Heart left ventricle (tissue), 16 donors: ENCODE measurements around the gene TTLL11. TPM values are rescaled to one million over a fixed set of nuclear protein-coding genes. Genes with fewer than 3 reads are reported as not detected.

Experiments
- ATAC-seq, 4 donors: fragments of 200-7000 bp; cut with Tn5 transposase; one replicate each; pipeline ENCODE4 v1.9.1; 2020 to 2022; ENCODE audit warnings: moderate library complexity in 4 of 4, mild to moderate bottlenecking in 3 of 4, moderate number of reproducible peaks in 1 of 4
- DNase-seq, 5 donors: peaks; one replicate each; pipeline ENCODE4 v3.0.0-alpha.2; 2020
- H3K27ac ChIP-seq, 12 donors: fragments of 200-600 bp; sonication (generic) in 4 of 12; one replicate each; pipeline versions ENCODE4 v1.5.0 to v1.8.0; 2016 to 2022; ENCODE audit warnings: mild to moderate bottlenecking in 2 of 12
- H3K27me3 ChIP-seq, 9 donors: fragments of 200-600 bp; sonication (generic) in 2 of 9; one replicate each; pipeline versions ENCODE4 v1.5.1 to v1.8.0; 2016 to 2022; ENCODE audit warnings: mild to moderate bottlenecking in 3 of 9
- H3K36me3 ChIP-seq, 9 donors: fragments of 200-600 bp; sonication (generic) in 2 of 9; one replicate each; pipeline versions ENCODE4 v1.5.0 to v1.8.0; 2018 to 2022; ENCODE audit warnings: mild to moderate bottlenecking in 2 of 9
- H3K4me1 ChIP-seq, 12 donors: fragments of 200-600 bp; sonication (generic) in 4 of 12; one replicate each; pipeline versions ENCODE4 v1.5.0 to v1.8.0; 2016 to 2022; ENCODE audit warnings: mild to moderate bottlenecking in 3 of 12
- H3K4me3 ChIP-seq, 12 donors: fragments of 200-600 bp; sonication (generic) in 4 of 12; one replicate each; pipeline versions ENCODE4 v1.5.0 to v1.8.0; 2017 to 2022; ENCODE audit warnings: mild to moderate bottlenecking in 9 of 12, moderate library complexity in 4 of 12
- H3K9me3 ChIP-seq, 12 donors: fragments of 200-600 bp; sonication (generic) in 4 of 12; one replicate each; pipeline versions ENCODE4 v1.5.0 to v1.8.0; 2016 to 2022; ENCODE audit warnings: mild to moderate bottlenecking in 1 of 12
- POLR2A ChIP-seq, 2 donors: fragments of 450-650 bp; IDR thresholded peaks; one replicate each; pipeline ENCODE4 v1.6.1; 2017; ENCODE audit warnings: antibody characterized with exemption in 2 of 2, mild to moderate bottlenecking in 2 of 2, moderate library complexity in 2 of 2
- WGBS, 4 donors: extraction: QIAGEN DNeasy Blood & Tissue Kit in 2 of 4; methylation state at CpG; one replicate each; pipeline versions ENCODE4 v1.1.5 to v1.1.7; 2013 to 2018; 5-methylcytosine and 5-hydroxymethylcytosine counted together
- intact Hi-C, 10 donors: fragments of 100-400 bp; cut with DNase I; formaldehyde crosslinking; loops; one replicate each; pipeline versions ENCODE4 v1.11.1 to v1.14.2; 2022
- polyA plus RNA-seq, 2 donors: library from polyadenylated mRNA; stranded (reverse); fragments of 200-250 nt; gene quantifications; one replicate each; pipeline ENCODE4 v1.2.3, GENCODE V29; 2013
- total RNA-seq, 9 donors: library from RNA; depleted of rRNA in 2 of 9; stranded (reverse); fragments of >200 nt in 2 of 9; fragmentation: NEBNext Ultra II Directional in 3 of 9; extraction: Animal tissue kit (Norgen Biotek cat#: 25700) in 3 of 9; gene quantifications; one replicate each; pipeline versions ENCODE4 v1.1.0 to v1.2.4, GENCODE V29; 2016 to 2023
- TF ChIP-seq, protein P1 (sequence below), 12 donors: fragments of 200-600 bp; sonication (generic) in 4 of 12; IDR thresholded peaks; one replicate each; pipeline versions ENCODE4 v1.5.0 to v1.8.0; 2018 to 2022; ENCODE audit warnings: antibody characterized with exemption in 12 of 12, mild to moderate bottlenecking in 5 of 12
- donor health status: ischemic (EF 13 %, LVEDD 7.1; RV severe dilation, severe dysfunction).
- donor health status: healthy with polysubstance abuse.
- donor health status: DM: no; HTN: yes; CAD: no.
- donor health status: DM: no; HTN: no; CAD: no.
- donor health status: ischemic (EF 25% LVEDD 6.9; RV normal size, moderate dysfunction).
- donor health status: ischemic (EF 25% LVEDD 5.7; RV mildly dilated, moderate dysfunction).
- donor health status: healthy.
- donor health status: DM: yes; HTN: yes; CAD: no.
- donor health status: ischemic (EF 35%, LVEDD 5.7; RV mildly dilated, moderate dysfunction).
- donor health status: nonischemic (EF 11% LVEDD 7.7; RV severe dilation, severe dysfunction).
- donor health status: DM: yes; HTN: yes; CAD: no.
- donor health status: PGD.
- donor health status: ischemic (EF 29% LVEDD 5.4; RV normal size, mild dysfunction).
- donor health status: nonischemic (EF 23%, LVEDD 6.1; RV moderate dilation, normal function).

Gene TTLL11
- total and polyA plus RNA-seq, 11 donors = 2.7 to 10.9 (median 7.9) TPM

DNA sequence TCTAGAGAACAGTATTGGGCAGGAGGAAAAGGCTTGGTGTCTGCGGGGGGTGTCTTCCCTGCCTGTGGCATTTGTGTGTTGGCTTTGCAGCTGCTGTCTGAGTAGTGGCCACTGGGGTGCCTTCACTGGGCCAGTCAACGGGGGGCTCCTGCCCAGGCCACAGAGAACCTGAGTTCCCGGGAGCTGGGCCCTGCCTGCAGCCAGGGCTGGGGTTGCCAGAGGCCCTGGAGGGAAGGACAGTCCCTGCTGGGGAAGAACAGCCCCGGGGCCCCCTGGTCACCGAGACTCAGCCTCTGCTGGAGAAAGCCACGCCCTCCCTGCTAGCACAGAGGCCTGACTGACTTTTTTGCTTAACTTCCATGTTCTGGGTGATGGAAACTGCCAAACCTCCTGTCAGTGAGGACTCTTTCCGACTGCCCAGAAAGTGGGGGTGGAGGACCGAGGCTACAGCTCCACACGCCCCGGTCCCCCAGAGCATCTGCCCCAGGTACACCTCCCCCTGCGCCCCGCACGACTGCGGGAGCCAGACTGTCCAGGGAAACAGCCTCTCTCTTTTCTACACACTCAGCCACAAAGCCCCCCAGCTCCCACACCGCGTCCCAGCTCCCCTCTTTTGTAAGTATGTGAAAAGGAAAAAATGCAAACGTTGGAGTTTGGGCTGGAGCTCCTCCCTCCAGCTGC is 308.2 kb downstream of the TTLL11 start:
- no peaks in the 10 kb centered on the region for H3K27me3 ChIP-seq
- intact Hi-C loops = loop anchor here in 2 of 10 donors (5.0 kb wide), 2 partner anchors 47 to 72 kb away; no protein-coding TSS in a partner anchor
- ATAC-seq (no peak), DNase-seq (peak in 4 of 5 donors; percentile 7 to 46 (median 18))
- H3K4me1 ChIP-seq = peaks cover 0 to 31% (median 12%) of the 10 kb centered on the region in 12 donors
- peaks cover 9 to 60% (median 48%) of the 10 kb centered on the region in 9 donors for H3K36me3 ChIP-seq
- TF ChIP-seq, protein P1, sequence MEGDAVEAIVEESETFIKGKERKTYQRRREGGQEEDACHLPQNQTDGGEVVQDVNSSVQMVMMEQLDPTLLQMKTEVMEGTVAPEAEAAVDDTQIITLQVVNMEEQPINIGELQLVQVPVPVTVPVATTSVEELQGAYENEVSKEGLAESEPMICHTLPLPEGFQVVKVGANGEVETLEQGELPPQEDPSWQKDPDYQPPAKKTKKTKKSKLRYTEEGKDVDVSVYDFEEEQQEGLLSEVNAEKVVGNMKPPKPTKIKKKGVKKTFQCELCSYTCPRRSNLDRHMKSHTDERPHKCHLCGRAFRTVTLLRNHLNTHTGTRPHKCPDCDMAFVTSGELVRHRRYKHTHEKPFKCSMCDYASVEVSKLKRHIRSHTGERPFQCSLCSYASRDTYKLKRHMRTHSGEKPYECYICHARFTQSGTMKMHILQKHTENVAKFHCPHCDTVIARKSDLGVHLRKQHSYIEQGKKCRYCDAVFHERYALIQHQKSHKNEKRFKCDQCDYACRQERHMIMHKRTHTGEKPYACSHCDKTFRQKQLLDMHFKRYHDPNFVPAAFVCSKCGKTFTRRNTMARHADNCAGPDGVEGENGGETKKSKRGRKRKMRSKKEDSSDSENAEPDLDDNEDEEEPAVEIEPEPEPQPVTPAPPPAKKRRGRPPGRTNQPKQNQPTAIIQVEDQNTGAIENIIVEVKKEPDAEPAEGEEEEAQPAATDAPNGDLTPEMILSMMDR (IDR thresholded peaks at IDR 0.05) = no peak
- TF ChIP-seq POLR2A (IDR thresholded peaks at IDR 0.05) = no peak
- no peaks in the 10 kb centered on the region for H3K9me3 ChIP-seq
- 82 to 87% (median 84%) methylated on average over 17 of the region's 17 CpGs for WGBS, 4 donors
- no peak overlapping the region for H3K4me3 ChIP-seq
- no peak overlapping the region for H3K27ac ChIP-seq

DNA sequence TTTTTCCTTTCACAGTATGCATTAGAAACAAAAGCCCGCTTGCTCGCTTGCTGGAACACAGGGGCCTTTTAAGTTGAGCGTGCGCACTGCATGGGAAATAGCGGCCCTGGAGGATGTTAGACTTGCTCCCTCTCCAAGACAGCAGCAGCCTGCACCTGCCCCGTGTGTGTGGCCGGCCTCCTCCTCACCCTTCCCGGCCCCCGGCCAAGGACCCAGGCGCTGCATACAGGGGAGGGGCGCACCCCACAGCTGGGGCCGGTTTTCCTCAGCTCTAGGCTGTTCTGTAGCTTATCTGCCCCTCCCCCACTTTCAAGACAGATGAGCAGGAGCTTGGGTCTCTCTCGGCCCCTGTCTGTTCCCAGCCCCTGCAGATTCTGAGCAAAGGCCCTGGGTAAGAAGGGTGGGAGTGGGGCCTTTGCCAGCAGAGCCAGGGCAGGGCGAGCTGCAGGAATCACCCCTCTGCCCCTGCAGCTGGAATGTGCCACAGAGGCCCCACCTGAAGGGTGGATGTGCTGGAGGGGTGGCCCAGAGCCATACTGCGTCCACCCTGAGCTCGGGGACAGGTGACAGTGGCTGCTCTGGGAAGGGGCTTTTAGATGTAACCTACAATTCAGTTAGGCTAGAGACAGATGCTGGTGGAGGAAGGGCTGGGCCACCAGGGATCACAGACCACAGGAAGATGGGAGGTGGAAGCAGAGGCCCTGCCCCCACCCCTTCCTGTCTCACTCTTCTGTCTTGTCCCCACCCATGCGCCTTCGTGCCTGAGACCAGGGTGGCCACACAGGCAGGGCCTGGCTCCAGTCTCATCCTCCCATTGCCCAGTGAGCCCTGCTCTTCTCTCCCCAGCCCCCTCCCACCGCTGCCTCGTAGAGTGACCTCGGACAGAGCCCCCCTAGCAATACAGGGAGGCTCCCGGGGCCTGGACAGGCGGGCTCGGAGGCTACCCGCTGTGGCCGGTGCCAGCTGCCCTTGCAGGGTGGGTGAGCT is 309.3 kb downstream of the TTLL11 start:
- Histone ChIP-seq H3K36me3 (peaks cover 9 to 62% (median 48%) of the 10 kb centered on the region in 9 donors), H3K9me3 (no peaks in the 10 kb centered on the region), H3K4me1 (peaks cover 0 to 41% (median 20%) of the 10 kb centered on the region in 12 donors), H3K27ac (peak overlapping the region in 1 of 12 donors; percentile 13), H3K4me3 (no peak overlapping the region), H3K27me3 (no peaks in the 10 kb centered on the region)
- TF ChIP-seq, protein P1 (IDR thresholded peaks at IDR 0.05) = no peak
- DNase-seq (peak in 3 of 5 donors; percentile 6 to 58 (median 23)), ATAC-seq (no peak)
- WGBS, 4 donors = 74 to 83% (median 78%) methylated on average over 23 to 26 of the region's 26 CpGs
- intact Hi-C loops = loop anchor here in 2 of 10 donors (5.0 kb wide), 2 partner anchors 48 to 73 kb away; no protein-coding TSS in a partner anchor

DNA sequence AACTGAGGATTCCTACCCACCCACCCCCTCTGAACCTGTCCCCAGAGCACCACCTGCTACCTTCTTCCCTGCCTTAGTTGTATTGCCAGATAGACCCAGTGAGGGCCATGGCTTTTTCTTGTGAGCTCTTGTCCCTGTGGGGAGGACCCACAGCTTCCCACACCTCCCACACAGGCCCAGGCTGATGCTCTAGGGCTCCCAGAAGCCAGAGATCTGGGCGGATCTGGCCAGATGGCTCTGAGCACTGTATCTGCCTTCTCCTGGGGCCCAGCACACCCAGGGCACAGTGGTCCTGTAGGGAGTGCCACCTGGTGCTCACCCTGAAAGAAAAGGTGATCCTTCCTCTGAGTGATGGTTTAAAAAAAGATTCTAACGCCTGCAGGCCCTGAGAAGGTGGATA is 310.0 kb downstream of the TTLL11 start:
- peaks cover 0 to 48% (median 25%) of the 10 kb centered on the region in 12 donors for H3K4me1 ChIP-seq
- no peak overlapping the region for H3K27ac ChIP-seq

More for the DNA sequence above, 310.0 kb downstream of the TTLL11 start:
- Histone ChIP-seq H3K9me3 (peaks cover 0 to 1% (median 0%) of the 10 kb centered on the region in 12 donors), H3K4me3 (no peak overlapping the region), H3K36me3 (peaks cover 9 to 63% (median 48%) of the 10 kb centered on the region in 9 donors), H3K27me3 (no peaks in the 10 kb centered on the region)
- intact Hi-C loops = loop anchor here in 2 of 10 donors (5.0 kb wide), 2 partner anchors 49 to 74 kb away; no protein-coding TSS in a partner anchor
- ATAC-seq (no peak), DNase-seq (no peak)
- TF ChIP-seq, protein P1 (IDR thresholded peaks at IDR 0.05) = no peak
- TF ChIP-seq POLR2A (IDR thresholded peaks at IDR 0.05) = no peak
- WGBS, 4 donors = 74 to 83% (median 77%) methylated on average over 2 of the region's 2 CpGs
